ENCODE data around the gene MAD1L1. TPM values are rescaled to one million over a fixed set of nuclear protein-coding genes. Genes with fewer than 3 reads are reported as not detected.

MAD1L1 gene
- total RNA-seq, 6 experiments from 2014 or later = 15.1 to 37.4 (median 20.5) TPM

DNA sequence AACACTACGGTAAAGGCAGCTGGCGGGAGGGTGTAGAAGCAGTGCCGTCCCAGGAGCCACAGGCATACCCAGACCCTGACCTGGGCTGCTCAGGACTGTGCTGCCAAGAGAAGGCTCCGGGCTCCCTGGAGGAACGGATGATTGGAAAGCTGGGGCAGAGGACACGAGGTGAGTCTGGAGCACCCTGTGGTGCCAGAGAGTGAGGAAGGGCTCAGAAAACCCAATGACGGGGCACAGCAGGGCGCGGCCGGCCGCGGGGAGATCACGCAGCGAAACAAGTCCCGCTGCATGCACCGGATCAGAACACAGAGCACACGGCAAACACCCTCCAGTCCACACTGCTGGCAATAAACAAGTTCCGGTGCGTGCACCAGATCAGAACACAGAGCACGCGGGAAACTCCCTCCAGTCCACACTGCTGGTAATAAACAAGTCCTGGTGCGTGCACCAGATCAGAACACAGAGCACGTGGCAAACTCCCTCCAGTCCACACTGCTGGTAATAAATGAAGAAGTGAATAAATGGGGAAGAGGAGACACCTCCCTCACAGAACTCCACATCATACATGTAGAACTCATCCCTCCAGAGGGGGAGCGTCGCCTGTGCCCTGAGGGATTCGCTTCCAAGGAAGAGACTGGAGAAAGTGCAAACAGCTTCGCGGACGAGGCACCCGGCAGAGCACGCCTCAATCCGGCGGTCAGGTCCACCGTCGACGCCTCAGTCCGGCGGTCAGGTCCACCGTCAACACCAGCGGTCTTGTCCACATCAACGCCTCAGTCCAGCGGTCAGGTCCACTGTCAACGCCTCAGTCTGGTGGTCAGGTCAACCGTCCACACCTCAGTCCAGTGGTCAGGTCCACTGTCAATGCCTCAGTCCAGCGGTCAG, 265.0 kb downstream of the MAD1L1 start:
- Histone ChIP-seq H3K27ac (no peak overlapping the region), H3K36me3 (no peaks in the 10 kb centered on the region), H3K27me3 (no peaks in the 10 kb centered on the region), H3K4me1 (peaks cover 0 to 9% (median 0%) of the 10 kb centered on the region in 4 donors), H3K9me3 (no peaks in the 10 kb centered on the region), H3K4me3 (no peak overlapping the region)
- DNase-seq (peak in 2 of 3 donors; percentile 6 to 43), ATAC-seq (no peak)
- intact Hi-C loops (cut with DNase I) = no loop called here
- TF ChIP-seq POLR2A (IDR thresholded peaks at IDR 0.05) = no peak
- TF ChIP-seq, protein P1, sequence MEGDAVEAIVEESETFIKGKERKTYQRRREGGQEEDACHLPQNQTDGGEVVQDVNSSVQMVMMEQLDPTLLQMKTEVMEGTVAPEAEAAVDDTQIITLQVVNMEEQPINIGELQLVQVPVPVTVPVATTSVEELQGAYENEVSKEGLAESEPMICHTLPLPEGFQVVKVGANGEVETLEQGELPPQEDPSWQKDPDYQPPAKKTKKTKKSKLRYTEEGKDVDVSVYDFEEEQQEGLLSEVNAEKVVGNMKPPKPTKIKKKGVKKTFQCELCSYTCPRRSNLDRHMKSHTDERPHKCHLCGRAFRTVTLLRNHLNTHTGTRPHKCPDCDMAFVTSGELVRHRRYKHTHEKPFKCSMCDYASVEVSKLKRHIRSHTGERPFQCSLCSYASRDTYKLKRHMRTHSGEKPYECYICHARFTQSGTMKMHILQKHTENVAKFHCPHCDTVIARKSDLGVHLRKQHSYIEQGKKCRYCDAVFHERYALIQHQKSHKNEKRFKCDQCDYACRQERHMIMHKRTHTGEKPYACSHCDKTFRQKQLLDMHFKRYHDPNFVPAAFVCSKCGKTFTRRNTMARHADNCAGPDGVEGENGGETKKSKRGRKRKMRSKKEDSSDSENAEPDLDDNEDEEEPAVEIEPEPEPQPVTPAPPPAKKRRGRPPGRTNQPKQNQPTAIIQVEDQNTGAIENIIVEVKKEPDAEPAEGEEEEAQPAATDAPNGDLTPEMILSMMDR (IDR thresholded peaks at IDR 0.05) = no peak
- WGBS (ENCODE audit: insufficient coverage, low coverage, low lambda C conversion rate, missing lambda C conversion rate) = 98% methylated on average over 9 of the region's 45 CpGs

DNA sequence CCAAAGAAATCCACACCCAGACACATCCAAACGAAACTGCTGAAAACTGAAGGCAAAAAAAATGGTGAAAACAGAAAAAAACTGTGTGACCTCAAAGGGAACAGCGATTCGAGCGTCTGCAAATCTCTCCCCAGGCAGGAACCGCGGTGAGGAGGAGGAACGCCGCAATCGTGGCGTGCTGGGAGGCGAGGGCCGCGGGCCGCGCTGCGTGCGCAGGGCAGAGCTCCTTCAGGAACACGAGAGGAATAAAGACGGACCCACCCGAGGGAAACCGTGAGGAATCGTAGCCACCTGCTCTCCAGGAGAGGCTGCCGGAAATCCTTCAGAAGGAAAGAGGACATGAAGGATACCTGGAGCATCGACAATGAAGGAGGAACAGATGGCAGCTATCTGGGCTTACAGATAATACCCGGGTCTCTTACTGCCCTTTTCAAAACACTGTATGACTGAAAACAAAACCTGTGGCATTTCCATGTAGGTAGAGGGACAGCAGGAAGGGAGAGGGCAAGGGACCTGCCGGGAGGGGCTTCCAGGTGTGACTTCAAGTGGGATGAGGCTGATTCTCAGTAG, 266.0 kb downstream of the MAD1L1 start:
- TF ChIP-seq POLR2A (IDR thresholded peaks at IDR 0.05) = no peak
- TF ChIP-seq, protein P1 (IDR thresholded peaks at IDR 0.05) = no peak
- ATAC-seq (no peak), DNase-seq (peak in 1 of 3 donors; percentile 19)
- intact Hi-C loops (cut with DNase I) = no loop called here
- Histone ChIP-seq H3K4me1 (peaks cover 0 to 9% (median 0%) of the 10 kb centered on the region in 4 donors), H3K4me3 (no peak overlapping the region), H3K36me3 (no peaks in the 10 kb centered on the region), H3K9me3 (no peaks in the 10 kb centered on the region), H3K27ac (no peak overlapping the region), H3K27me3 (no peaks in the 10 kb centered on the region)
- WGBS (ENCODE audit: insufficient coverage, low coverage, low lambda C conversion rate, missing lambda C conversion rate) = 94% methylated on average over 24 of the region's 26 CpGs

DNA sequence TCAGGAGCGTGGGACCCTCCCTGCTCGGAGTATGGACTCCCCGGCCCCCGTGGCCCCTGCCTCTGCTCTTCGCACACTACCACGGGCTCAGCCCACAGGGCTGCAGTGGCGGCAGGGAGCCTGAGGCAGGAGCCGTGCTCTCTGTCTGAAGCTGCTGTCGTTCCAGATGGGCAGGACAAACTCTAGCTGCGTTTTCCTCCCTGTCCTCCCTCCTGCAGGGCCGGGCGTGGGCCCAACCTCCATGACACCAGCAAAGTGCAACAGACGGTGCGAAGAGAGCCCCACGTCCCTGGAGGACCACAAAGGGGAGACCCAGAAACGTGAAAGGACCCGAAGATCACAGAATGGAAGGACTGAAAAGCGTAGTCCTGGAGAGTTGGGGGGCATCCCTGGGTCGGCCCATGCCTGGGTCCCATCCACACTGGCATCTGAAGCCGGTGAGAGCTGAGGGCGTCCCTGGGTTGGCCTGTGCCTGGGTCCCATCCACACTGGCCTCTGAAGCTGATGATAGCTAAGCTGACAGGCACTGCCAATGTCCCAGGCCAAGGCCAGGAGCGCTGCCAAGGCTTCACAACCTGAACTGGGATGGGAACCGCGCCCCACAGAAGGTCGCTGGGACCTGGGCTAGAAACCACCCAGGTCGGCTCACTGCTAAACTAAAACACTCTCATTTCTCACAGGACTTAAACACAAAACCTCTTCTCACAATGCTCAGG, 267.0 kb downstream of the MAD1L1 start:
- no peak for TF ChIP-seq POLR2A (IDR thresholded peaks at IDR 0.05)
- TF ChIP-seq, protein P1 (IDR thresholded peaks at IDR 0.05) = no peak
- H3K27ac ChIP-seq = no peak overlapping the region
- H3K36me3 ChIP-seq = no peaks in the 10 kb centered on the region
- intact Hi-C loops (cut with DNase I) = no loop called here
- H3K9me3 ChIP-seq = no peaks in the 10 kb centered on the region
- no peaks in the 10 kb centered on the region for H3K27me3 ChIP-seq
- DNase-seq (peak in 2 of 3 donors; percentile 42 to 69), ATAC-seq (peak in 3 of 4 donors; percentile 28 to 64 (median 40))
- WGBS (ENCODE audit: insufficient coverage, low coverage, low lambda C conversion rate, missing lambda C conversion rate) = 86% methylated on average over 10 of the region's 26 CpGs
- no peak overlapping the region for H3K4me3 ChIP-seq
- H3K4me1 ChIP-seq = peaks cover 0 to 9% (median 0%) of the 10 kb centered on the region in 4 donors

DNA sequence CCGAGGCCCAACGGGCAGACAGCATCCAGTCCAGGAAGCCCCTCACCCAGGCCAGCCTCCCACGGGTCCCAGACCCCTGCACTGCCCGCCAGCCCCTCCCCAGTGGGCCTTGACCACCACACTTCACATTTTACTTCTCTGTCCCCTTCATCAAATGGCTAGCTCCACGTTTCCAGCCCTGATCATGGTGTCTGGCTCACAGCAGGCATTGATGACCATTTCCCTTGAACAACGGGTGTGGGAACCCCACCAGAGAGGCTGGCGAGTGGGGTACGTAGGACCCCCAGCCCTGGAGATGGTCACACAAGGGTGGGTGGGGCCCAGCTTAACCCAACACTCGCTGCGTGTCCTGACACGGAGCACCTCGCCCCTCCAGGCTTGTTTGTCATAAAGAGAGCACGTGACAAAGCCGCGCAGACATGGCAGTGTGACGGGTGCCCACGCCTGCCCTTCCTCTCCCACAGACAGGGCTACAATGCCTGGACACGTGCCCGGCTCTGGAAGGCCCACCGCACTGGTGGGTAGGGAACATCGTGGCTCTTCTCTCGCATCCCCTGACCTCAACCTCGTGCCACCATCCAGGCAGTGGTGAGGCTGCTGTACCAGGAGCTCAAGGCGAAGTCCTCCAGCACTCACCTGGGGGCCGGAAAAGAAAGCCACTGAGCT, 267.7 kb downstream of the MAD1L1 start:
- WGBS (ENCODE audit: insufficient coverage, low coverage, low lambda C conversion rate, missing lambda C conversion rate) = 100% methylated on average over 2 of the region's 25 CpGs
- no peaks in the 10 kb centered on the region for H3K9me3 ChIP-seq
- intact Hi-C loops (cut with DNase I) = no loop called here
- no peak overlapping the region for H3K4me3 ChIP-seq
- H3K27ac ChIP-seq = no peak overlapping the region
- H3K27me3 ChIP-seq = no peaks in the 10 kb centered on the region
- no peaks in the 10 kb centered on the region for H3K36me3 ChIP-seq
- TF ChIP-seq, protein P1 (IDR thresholded peaks at IDR 0.05) = no peak
- DNase-seq (peak in 1 of 3 donors; percentile 45), ATAC-seq (no peak)
- H3K4me1 ChIP-seq = peaks cover 0 to 9% (median 0%) of the 10 kb centered on the region in 4 donors
